Neural crest cell (in vitro differentiated cells): ENCODE measurements around the gene CDH23. TPM values are rescaled to one million over a fixed set of nuclear protein-coding genes. Genes with fewer than 3 reads are reported as not detected.
A peak's percentile ranks its signal among the peaks of the same experiment; 100 is the strongest.

Experiments
- DNase-seq: peaks from one replicate; pipeline ENCODE4 v3.0.0; 2021; ENCODE audit warnings: low read depth, mixed read lengths, low spot score
- H3K27ac Mint-ChIP-seq: one replicate; pipeline ENCODE4 v1.8.0; 2021; ENCODE audit warnings: mild to moderate bottlenecking, mixed read lengths; ENCODE audit not compliant: unreplicated experiment
- H3K27me3 Mint-ChIP-seq: 2 replicates; pipeline ENCODE4 v1.8.0; 2021; ENCODE audit warnings: low read depth, mild to moderate bottlenecking, mixed read lengths
- H3K36me3 Mint-ChIP-seq: 2 replicates; pipeline ENCODE4 v1.8.0; 2021; ENCODE audit warnings: low read depth, mild to moderate bottlenecking, mixed read lengths
- H3K4me1 Mint-ChIP-seq: 2 replicates; pipeline ENCODE4 v1.8.0; 2021; ENCODE audit warnings: mixed read lengths
- H3K4me3 Mint-ChIP-seq: one replicate; pipeline ENCODE4 v1.8.0; 2021; ENCODE audit warnings: mild to moderate bottlenecking, mixed read lengths
- H3K9me3 Mint-ChIP-seq: 2 replicates; pipeline ENCODE4 v1.8.0; 2021; ENCODE audit warnings: mixed read lengths
- CTCF ChIP-seq: fragments of 200-600 bp; sonication (generic); conservative IDR thresholded peaks from 2 replicates; pipeline ENCODE4 v1.5.0; 2021; ENCODE audit warnings: antibody characterized with exemption, mild to moderate bottlenecking
- total RNA-seq: library from RNA; stranded (reverse); gene quantifications from 2 replicates; pipeline ENCODE4 v1.2.1, GENCODE V29; 2021

CDH23 gene
- total RNA-seq, 1 donor from 2014 or later: 2.6 TPM

- no peak for TF ChIP-seq CTCF
- no peaks in the 10 kb centered on the region for H3K9me3 Mint-ChIP-seq
- H3K27ac Mint-ChIP-seq: no peak overlapping the region
- H3K27me3 Mint-ChIP-seq: no peaks in the 10 kb centered on the region
- H3K36me3 Mint-ChIP-seq: no peaks in the 10 kb centered on the region
- H3K4me1 Mint-ChIP-seq: peaks cover 42% of the 10 kb centered on the region
- no peak overlapping the region for H3K4me3 Mint-ChIP-seq
- DNase-seq: no peak
Observed at GRCh38 chr10:71605263-71605962, 208.7 kb downstream of the CDH23 start.

GRCh38 chr10:71606257-71607081 is 209.7 kb downstream of the CDH23 start:
- Mint-ChIP-seq H3K4me1 (peaks cover 48% of the 10 kb centered on the region), H3K9me3 (no peaks in the 10 kb centered on the region), H3K36me3 (no peaks in the 10 kb centered on the region), H3K4me3 (no peak overlapping the region), H3K27me3 (no peaks in the 10 kb centered on the region), H3K27ac (no peak overlapping the region)
- no peak for TF ChIP-seq CTCF
- DNase-seq: no peak

- Mint-ChIP-seq H3K27me3 (no peaks in the 10 kb centered on the region), H3K4me1 (peaks cover 53% of the 10 kb centered on the region), H3K36me3 (no peaks in the 10 kb centered on the region), H3K9me3 (no peaks in the 10 kb centered on the region), H3K27ac (no peak overlapping the region), H3K4me3 (no peak overlapping the region)
- no peak for DNase-seq
- TF ChIP-seq CTCF: no peak
Observed at GRCh38 chr10:71607082-71607443, 210.3 kb downstream of the CDH23 start.

- no peaks in the 10 kb centered on the region for H3K27me3 Mint-ChIP-seq
- H3K4me1 Mint-ChIP-seq: peaks cover 46% of the 10 kb centered on the region
- no peak overlapping the region for H3K4me3 Mint-ChIP-seq
- H3K27ac Mint-ChIP-seq: no peak overlapping the region
- peak; percentile 88 for DNase-seq
- H3K9me3 Mint-ChIP-seq: no peaks in the 10 kb centered on the region
- no peaks in the 10 kb centered on the region for H3K36me3 Mint-ChIP-seq
- peak; percentile 82 for TF ChIP-seq CTCF
Observed at GRCh38 chr10:71608819-71609768, 212.4 kb downstream of the CDH23 start.

- Mint-ChIP-seq H3K27me3 (peaks cover 4% of the 10 kb centered on the region), H3K9me3 (no peaks in the 10 kb centered on the region), H3K36me3 (no peaks in the 10 kb centered on the region), H3K4me1 (peaks cover 41% of the 10 kb centered on the region), H3K27ac (no peak overlapping the region), H3K4me3 (no peak overlapping the region)
- no peak for TF ChIP-seq CTCF
- no peak for DNase-seq
Observed at GRCh38 chr10:71610651-71611050, 213.9 kb downstream of the CDH23 start.
